Activated CD8-positive, alpha-beta memory T cell treated with anti-CD3 and anti-CD28 coated beads, Interleukin-2, amount 50 U/mL, for 48 hours (primary cell): ENCODE results near the gene DEDD.
A peak's percentile ranks its signal among the peaks of the same experiment; 100 is the strongest.
"Not testable (repeated sequence)": the region's sequence is repeated elsewhere in the genome, so short reads cannot be mapped to it uniquely, and the experiment has no call there.

ENCODE experiments used
- DNase-seq: peaks from one replicate; pipeline ENCODE4 v3.0.0-alpha.2; 2020

The DEDD gene

GRCh38 chr1:161121042-161121650 is 11.3 kb downstream of the DEDD start:
- no peak for DNase-seq

GRCh38 chr1:161119092-161119903 is 13.2 kb downstream of the DEDD start:
- DNase-seq, result peak; percentile 72

GRCh38 chr1:161117759-161118581 is 14.5 kb downstream of the DEDD start, which contains the start of the genes NIT1 and PFDN2:
NIT1 (plus strand) TSS chr1:161118105; CDS start chr1:161118177, 72 bp downstream.
PFDN2 (minus strand) TSS chr1:161118037; CDS start chr1:161118026, 11 bp downstream.
- DNase-seq, result peak; percentile 93

GRCh38 chr1:161115961-161116360 is 16.5 kb downstream of the DEDD start:
- DNase-seq, result not testable (repeated sequence)

- peak; percentile 71 for DNase-seq
These were observed 17.2 kb downstream of the DEDD start for GRCh38 chr1:161115132-161115711.

GRCh38 chr1:161114556-161114955 is 17.9 kb downstream of the DEDD start:
- DNase-seq, result no peak

- no peak for DNase-seq
These were observed 18.6 kb downstream of the DEDD start for GRCh38 chr1:161113915-161114314.

- no peak for DNase-seq
These were observed 20.9 kb downstream of the DEDD start for GRCh38 chr1:161111527-161111926.

- DNase-seq, result no peak
These were observed 21.4 kb downstream of the DEDD start for GRCh38 chr1:161111117-161111516.

- DNase-seq, result no peak
These were observed 26.0 kb downstream of the DEDD start for GRCh38 chr1:161106431-161106830.

- DNase-seq, result no peak
These were observed 31.9 kb downstream of the DEDD start for GRCh38 chr1:161100556-161100955.

GRCh38 chr1:161099090-161099802 is 33.2 kb downstream of the DEDD start:
- no peak for DNase-seq

- peak; percentile 85 for DNase-seq
These were observed 34.0 kb downstream of the DEDD start, which contains the start of gene KLHDC9 for GRCh38 chr1:161098210-161099068. KLHDC9 (plus strand) TSS chr1:161098361; CDS start chr1:161098536, 175 bp downstream.

GRCh38 chr1:161096530-161096929 is 35.9 kb downstream of the DEDD start:
- DNase-seq, result no peak

- no peak for DNase-seq
These were observed 36.5 kb downstream of the DEDD start for GRCh38 chr1:161096015-161096414.

- DNase-seq, result no peak
These were observed 37.2 kb downstream of the DEDD start for GRCh38 chr1:161095230-161095629.

- DNase-seq, result no peak
These were observed 38.0 kb downstream of the DEDD start for GRCh38 chr1:161094481-161094880.

- no peak for DNase-seq
These were observed 39.8 kb downstream of the DEDD start for GRCh38 chr1:161092621-161093028.

GRCh38 chr1:161091796-161092507 is 40.5 kb downstream of the DEDD start:
- DNase-seq, result no peak

- no peak for DNase-seq
These were observed 41.4 kb downstream of the DEDD start for GRCh38 chr1:161091093-161091492.
